Measurements from ENCODE around the gene CCDC150. TPM values are rescaled to one million over a fixed set of nuclear protein-coding genes. Genes with fewer than 3 reads are reported as not detected.

The CCDC150 gene
- total and polyA plus RNA-seq, 2 donors (not counting 1 experiment from before 2014, with no cell fraction given) = 0.70 to 4.9 TPM

DNA sequence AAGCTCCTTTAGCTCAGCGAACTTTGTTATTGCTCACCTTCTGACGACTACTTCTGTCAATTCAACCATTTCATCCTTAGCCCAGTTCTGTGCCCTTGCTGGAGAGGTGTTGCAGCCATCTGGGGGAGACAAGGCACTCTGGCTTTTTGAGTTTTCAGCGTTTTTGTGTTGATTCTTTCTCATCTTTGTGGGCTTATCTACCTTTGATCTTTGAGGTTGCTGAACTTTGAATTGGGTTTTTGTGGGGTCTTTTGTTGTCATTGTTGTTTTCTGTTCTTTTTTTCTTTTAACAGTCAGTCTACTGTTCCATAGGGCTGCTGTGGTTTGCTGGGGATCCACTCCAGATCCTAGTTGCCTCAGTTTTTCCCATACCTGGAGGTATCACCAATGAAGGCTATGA, 102.7 kb downstream of the CCDC150 start:
- no peaks in the 10 kb centered on the region for H3K4me1 Mint-ChIP-seq
- Histone ChIP-seq H3K4me1 (ENCODE audit: control insufficient read depth in 2 of 2, insufficient read depth in 2 of 2, low read length in 2 of 2) (no peaks in the 10 kb centered on the region), H3K79me2 (ENCODE audit: control insufficient read depth, insufficient read depth, low read length) (no peaks in the 10 kb centered on the region), H3K4me3 (ENCODE audit: control extremely low read depth in 1 of 5, extremely low read depth in 1 of 5, insufficient read depth in 1 of 5, low read depth in 2 of 5, low read length in 4 of 5) (no peak overlapping the region), H2AFZ (ENCODE audit: insufficient read depth, low read depth, low read length, poor library complexity, severe bottlenecking) (no peak overlapping the region), H3K4me2 (replicated peaks; ENCODE audit: low read depth, low read length, poor library complexity, severe bottlenecking) (no peak overlapping the region), H3K27ac (ENCODE audit: low read length in 2 of 2) (no peak overlapping the region), H4K20me1 (ENCODE audit: control insufficient read depth, insufficient read depth, low read length, poor library complexity, severe bottlenecking) (no peaks in the 10 kb centered on the region), H3K27me3 (replicated peaks in 1 of 4; ENCODE audit: control extremely low read depth in 1 of 4, control insufficient read depth in 3 of 4, insufficient read depth in 4 of 4, low read length in 3 of 4) (no peaks in the 10 kb centered on the region), H3K36me3 (replicated peaks in 1 of 2; ENCODE audit: control extremely low read depth in 1 of 2, control insufficient read depth in 1 of 2, extremely low read depth in 1 of 2, insufficient read depth in 2 of 2, low read length in 1 of 2) (no peaks in the 10 kb centered on the region), H3K9me3 (ENCODE audit: control extremely low read depth in 1 of 3, control insufficient read depth in 2 of 3, insufficient read depth in 1 of 3, low read length in 2 of 3) (no peaks in the 10 kb centered on the region), H3K9ac (ENCODE audit: low read length) (no peak overlapping the region)
- TF ChIP-seq, protein P1, sequence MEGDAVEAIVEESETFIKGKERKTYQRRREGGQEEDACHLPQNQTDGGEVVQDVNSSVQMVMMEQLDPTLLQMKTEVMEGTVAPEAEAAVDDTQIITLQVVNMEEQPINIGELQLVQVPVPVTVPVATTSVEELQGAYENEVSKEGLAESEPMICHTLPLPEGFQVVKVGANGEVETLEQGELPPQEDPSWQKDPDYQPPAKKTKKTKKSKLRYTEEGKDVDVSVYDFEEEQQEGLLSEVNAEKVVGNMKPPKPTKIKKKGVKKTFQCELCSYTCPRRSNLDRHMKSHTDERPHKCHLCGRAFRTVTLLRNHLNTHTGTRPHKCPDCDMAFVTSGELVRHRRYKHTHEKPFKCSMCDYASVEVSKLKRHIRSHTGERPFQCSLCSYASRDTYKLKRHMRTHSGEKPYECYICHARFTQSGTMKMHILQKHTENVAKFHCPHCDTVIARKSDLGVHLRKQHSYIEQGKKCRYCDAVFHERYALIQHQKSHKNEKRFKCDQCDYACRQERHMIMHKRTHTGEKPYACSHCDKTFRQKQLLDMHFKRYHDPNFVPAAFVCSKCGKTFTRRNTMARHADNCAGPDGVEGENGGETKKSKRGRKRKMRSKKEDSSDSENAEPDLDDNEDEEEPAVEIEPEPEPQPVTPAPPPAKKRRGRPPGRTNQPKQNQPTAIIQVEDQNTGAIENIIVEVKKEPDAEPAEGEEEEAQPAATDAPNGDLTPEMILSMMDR (IDR thresholded peaks at IDR 0.05) = no peak
- TF ChIP-seq EZH2 (IDR thresholded peaks at IDR 0.05; ENCODE audit: borderline replicate concordance, insufficient read depth, low read depth, low read length, poor library complexity, severe bottlenecking) = no peak
- ChIA-PET CTCF (interaction anchor here (1.3 kb wide), 2 partner anchors 9 to 637 kb away, joined by 3 to 4 read pairs; no protein-coding TSS in a partner anchor), POLR2A (no interaction called here)
- intact Hi-C loops (cut with micrococcal nuclease) = no loop called here
- H3K27me3 Mint-ChIP-seq = no peaks in the 10 kb centered on the region
- H3K4me3 Mint-ChIP-seq = no peak overlapping the region
- H3K27ac Mint-ChIP-seq = no peak overlapping the region
- DNase-seq = no peak
- ATAC-seq (ENCODE audit: low read depth) = no peak
- 100% methylated on average over 1 of the region's 3 CpGs for WGBS (ENCODE audit: insufficient coverage)
- H3K9me3 Mint-ChIP-seq (ENCODE audit: insufficient read depth) = peaks cover 2% of the 10 kb centered on the region

DNA sequence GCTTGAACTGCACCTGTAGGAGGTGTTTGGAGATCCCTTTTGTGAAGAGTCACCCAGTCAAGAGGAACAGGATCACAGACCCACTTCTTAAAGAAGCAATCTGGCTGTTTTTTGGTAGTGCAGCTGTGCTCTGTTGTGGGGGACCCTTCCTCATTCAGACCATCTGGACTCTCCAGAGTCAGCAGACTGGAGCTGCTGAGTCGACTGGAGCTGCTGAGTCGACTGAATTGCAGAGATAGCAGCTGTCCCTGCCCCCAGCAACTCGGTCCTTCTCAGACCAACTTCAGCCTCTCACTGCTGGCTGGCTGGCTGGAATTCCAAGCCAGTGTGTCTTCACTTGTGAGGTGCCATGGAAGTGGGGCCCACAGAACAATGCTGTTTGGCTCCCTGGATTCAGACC, 103.2 kb downstream of the CCDC150 start:
- Histone ChIP-seq H3K4me1 (ENCODE audit: control insufficient read depth in 2 of 2, insufficient read depth in 2 of 2, low read length in 2 of 2) (no peaks in the 10 kb centered on the region), H3K27ac (ENCODE audit: low read length in 2 of 2) (no peak overlapping the region), H3K9ac (ENCODE audit: low read length) (no peak overlapping the region), H3K36me3 (replicated peaks in 1 of 2; ENCODE audit: control extremely low read depth in 1 of 2, control insufficient read depth in 1 of 2, extremely low read depth in 1 of 2, insufficient read depth in 2 of 2, low read length in 1 of 2) (no peaks in the 10 kb centered on the region), H2AFZ (ENCODE audit: insufficient read depth, low read depth, low read length, poor library complexity, severe bottlenecking) (no peak overlapping the region), H3K27me3 (replicated peaks in 1 of 4; ENCODE audit: control extremely low read depth in 1 of 4, control insufficient read depth in 3 of 4, insufficient read depth in 4 of 4, low read length in 3 of 4) (no peaks in the 10 kb centered on the region), H4K20me1 (ENCODE audit: control insufficient read depth, insufficient read depth, low read length, poor library complexity, severe bottlenecking) (no peaks in the 10 kb centered on the region), H3K79me2 (ENCODE audit: control insufficient read depth, insufficient read depth, low read length) (no peaks in the 10 kb centered on the region), H3K4me3 (ENCODE audit: control extremely low read depth in 1 of 5, extremely low read depth in 1 of 5, insufficient read depth in 1 of 5, low read depth in 2 of 5, low read length in 4 of 5) (no peak overlapping the region), H3K9me3 (ENCODE audit: control extremely low read depth in 1 of 3, control insufficient read depth in 2 of 3, insufficient read depth in 1 of 3, low read length in 2 of 3) (no peaks in the 10 kb centered on the region), H3K4me2 (replicated peaks; ENCODE audit: low read depth, low read length, poor library complexity, severe bottlenecking) (no peak overlapping the region)
- Mint-ChIP-seq H3K27ac (no peak overlapping the region), H3K27me3 (no peaks in the 10 kb centered on the region), H3K4me1 (no peaks in the 10 kb centered on the region), H3K4me3 (no peak overlapping the region), H3K9me3 (ENCODE audit: insufficient read depth) (peaks cover 2% of the 10 kb centered on the region)
- CTCF ChIA-PET = interaction anchor here (1.3 kb wide), 2 partner anchors 8 to 636 kb away, joined by 3 to 4 read pairs; no protein-coding TSS in a partner anchor
- no peak for DNase-seq
- WGBS (ENCODE audit: insufficient coverage) = 57% methylated on average over 3 of the region's 3 CpGs
- POLR2A ChIA-PET = no interaction called here
- TF ChIP-seq EZH2 (IDR thresholded peaks at IDR 0.05; ENCODE audit: borderline replicate concordance, insufficient read depth, low read depth, low read length, poor library complexity, severe bottlenecking) = no peak
- TF ChIP-seq, protein P1 (IDR thresholded peaks at IDR 0.05) = no peak
- ATAC-seq (ENCODE audit: low read depth) = no peak
- intact Hi-C loops (cut with micrococcal nuclease) = no loop called here

Measured in B cell (primary cell).